ENCODE measurements around the gene YDJC.
"Not testable (repeated sequence)": the region's sequence is repeated elsewhere in the genome, so short reads cannot be mapped to it uniquely, and the experiment has no call there.

YDJC gene

GRCh38 chr22:21605887-21606564 is 23.8 kb downstream of the YDJC start:
- no peak for DNase-seq

- no peak for DNase-seq
Measured at GRCh38 chr22:21603973-21604372, 25.8 kb downstream of the YDJC start.

- DNase-seq, result no peak
Measured at GRCh38 chr22:21602579-21602978, 27.2 kb downstream of the YDJC start.

DNA sequence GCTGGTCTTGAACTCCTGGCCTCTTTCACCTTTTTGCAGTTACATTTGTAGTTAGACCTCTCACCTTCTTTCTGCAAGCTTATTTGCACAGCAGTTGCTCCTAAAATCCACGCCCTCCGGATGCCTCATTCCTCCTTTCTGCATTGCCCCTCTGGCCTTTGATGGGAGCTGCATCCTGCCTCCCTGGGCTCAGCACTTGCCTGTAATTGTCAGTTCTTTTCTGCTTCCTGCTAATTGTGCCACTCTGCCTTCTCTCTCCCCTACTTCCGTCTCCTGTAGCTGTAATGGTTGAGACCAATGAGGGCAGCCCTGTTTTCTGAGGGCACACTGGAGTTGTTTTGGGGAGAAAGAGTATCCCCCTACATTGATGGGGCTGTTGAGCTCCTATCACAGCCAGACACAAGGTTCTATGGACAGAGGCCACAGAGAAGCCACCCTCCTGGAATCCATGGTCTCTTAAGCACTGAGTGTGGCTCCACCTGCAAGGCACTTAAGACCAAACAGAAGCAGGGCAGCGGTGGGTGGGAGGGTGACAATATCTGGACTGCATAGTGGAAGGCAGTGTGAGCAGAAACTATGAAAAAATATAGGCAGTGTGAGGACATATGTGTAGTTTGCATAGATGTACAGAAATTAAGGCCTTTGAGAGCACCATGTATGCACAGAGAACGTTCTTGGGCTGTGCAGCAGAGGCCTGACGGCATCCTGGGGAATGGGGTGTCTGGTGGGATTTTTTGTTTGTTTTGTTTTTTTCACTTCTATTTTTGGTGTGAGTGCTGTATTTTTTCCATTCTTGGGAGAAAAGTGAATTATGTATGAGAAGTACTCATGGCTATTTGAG is 30.5 kb downstream of the YDJC start:
- DNase-seq, result no peak

DNA sequence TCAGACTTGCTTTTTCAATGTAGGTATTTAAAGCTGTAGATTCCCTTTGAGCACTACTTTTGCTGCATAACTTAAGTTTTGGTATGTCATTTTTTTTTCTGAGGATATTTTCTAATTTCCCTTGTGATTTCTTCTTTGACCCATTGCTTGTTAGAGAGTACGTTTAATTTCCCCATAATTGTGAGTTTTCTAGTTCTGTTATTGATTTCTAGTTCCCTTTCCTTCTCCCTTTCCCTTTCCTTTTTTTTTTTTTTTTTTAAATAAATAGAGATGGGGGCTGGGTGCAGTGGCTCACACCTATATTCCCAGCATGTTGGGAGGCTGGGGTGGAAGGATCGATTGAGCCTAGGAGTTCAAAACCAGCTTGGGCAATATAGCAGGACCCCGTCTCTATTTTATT is 31.5 kb downstream of the YDJC start:
- no peak for DNase-seq

DNA sequence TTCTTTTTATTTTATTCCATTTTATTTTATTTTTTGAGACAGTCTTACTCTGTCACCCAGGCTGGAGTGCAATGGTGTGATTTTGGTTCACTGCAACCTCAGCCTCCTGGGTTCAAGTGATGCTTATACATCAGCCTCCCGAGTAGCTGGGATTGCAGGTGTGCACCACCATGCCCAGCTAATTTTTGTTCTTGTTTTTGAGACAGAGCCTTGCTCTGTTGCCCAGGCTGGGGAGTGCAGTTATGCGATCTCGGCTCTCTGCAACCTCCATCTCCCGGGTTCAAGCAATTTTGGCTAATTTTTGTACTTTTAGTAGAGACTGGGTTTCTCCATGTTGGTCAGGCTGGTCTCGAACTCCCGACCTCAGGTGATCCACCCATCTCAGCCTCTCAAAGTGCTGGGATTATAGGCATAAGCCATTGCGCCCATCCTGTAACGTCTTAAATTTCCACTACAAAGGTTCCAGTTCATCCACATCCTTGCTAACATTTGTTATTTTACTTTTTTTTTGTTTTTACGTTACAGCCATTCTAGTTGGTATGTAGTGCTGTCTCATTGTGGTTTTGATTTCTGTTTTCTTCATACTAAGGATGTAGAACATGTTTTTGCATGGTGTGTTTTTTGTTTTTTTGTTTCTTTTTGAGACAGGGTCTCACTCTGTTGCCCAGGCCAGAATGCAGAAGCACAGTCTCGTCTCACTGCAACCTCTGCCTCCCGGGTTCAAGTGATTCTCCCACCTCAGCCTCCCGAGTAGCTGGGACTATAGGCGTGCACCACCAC is 33.3 kb downstream of the YDJC start:
- DNase-seq, result not testable (repeated sequence)

DNA sequence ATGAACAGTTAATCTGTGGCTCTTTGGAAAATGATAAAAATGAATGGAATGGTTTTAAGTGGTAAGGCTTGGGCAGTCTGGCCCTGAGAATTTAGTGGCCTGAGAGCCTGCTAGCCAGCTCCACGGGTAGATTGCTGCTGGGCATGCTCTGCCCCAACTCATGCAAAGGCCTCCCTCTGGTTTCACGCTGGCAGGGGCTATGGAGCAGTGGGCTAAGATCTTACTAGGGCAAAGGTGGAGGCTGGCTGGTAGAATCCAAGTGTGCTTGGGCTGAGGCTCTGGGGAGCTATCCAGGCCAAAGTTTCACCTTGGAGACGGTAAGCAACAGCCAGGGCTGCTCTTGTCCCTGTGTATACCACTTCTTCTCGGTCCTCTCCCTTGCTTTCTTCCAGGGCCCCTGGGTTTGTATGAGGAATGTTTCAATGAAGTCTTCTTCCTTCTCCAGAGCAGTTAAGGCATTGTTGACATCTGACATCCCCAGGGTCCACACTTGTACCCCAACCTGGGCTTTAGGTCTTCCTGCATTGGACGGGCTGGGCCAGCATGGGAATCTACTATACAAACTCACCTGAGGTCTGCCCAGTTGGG is 34.9 kb downstream of the YDJC start:
- DNase-seq, result no peak

GRCh38 chr22:21593406-21594232 is 36.2 kb downstream of the YDJC start:
- DNase-seq, result no peak

DNA sequence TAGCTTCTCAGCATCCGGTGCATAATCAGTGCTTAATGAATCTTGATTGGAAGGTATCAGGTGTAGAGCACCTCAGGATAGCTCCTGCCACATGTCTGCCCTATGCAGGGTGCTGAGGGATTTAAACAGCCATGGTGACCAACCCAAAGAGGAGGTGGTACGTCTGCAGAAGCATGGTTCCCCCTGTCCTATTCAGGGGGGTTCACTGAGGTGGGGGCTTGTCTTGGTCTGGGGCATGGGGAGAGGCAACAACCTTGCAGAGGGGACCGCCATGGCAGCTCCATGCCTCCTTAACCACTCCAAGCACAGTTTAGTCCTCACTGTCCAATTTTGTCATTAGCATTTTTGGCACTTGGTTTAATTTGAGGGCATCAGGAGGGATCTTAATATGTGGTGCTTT is 37.4 kb downstream of the YDJC start:
- DNase-seq, result no peak

GRCh38 chr22:21591695-21592094 is 38.1 kb downstream of the YDJC start:
- DNase-seq, result no peak

- DNase-seq, result no peak
Measured at GRCh38 chr22:21590809-21591641, 38.8 kb downstream of the YDJC start.

DNA sequence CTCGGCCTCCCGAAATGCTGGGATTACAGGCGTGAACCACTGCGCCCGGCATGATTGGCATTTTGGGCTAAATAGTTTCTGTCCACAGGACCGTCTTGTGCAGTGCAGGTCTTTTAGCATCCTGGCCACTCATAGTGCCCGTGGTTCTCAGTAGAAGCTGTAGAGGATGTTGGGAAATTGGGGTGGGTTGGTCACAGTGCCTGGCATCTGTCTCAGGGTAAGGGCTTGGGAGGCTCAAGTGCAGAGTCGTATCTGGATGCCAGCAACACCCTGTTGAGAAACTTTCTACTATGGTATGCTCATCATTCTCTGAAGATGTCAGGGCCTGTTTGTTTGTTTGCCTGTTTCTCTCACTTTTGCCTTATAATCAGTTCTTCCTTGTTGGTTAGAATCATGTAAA is 40.4 kb downstream of the YDJC start:
- no peak for DNase-seq

DNA sequence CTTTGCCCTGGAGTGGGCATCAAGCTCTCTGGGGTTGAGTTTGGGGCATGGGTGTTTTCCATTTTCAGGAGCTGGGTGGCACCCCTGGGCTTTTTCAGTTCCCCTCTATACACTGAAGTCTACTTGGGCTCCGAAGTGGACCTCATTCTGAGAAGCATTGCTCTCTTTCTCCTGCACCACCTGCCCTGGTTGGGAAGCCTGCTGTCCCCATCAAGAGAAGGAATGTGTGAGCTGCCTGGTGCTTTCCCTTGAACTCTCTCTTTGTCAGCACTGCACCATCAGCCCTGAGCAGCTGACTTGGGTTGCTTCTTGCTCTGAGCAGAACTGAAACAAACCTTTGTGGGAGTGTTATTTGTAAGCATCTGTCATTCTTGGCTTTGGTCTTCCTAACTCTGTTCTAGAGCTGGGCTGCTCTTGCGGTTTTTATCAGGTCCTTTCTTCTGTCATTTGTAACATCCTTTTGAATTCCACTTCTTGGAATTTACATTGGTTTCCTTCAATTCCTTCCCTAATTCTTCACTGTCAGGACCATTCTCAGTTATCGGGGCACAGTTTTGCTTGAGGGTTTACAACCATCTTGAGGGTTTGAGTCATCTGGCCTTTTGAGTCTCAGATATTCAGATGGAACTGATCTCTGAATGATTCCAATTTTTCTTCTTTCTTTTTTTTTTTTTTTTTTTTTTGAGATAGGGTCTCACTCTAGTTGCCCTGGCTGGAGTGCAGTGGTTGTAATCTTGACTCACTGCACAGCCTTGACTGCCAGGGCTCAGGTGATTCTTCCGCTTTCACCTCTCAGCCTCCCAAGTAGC is 41.8 kb downstream of the YDJC start:
- no peak for DNase-seq

DNA sequence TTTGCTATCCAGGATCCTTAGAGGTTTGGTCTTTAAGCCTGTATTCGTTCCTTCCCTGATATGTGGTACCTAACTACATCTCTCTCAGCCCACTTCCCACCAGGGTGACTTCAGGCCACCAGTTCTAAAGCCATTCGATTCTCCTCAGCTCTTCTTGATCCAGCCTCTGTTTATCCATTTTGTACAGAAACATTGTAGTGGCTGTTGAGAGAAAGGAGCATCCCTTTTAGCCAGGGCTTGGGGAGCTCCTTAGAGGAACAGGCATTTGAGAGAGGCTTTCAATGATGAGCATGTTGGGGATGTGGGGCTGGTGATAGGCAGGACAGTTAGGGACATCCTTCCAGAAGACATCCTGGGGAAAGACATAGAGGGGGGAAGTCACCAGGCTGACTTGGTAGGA is 44.4 kb downstream of the YDJC start:
- no peak for DNase-seq

GRCh38 chr22:21582801-21583740 is 46.8 kb downstream of the YDJC start:
- no peak for DNase-seq

GRCh38 chr22:21581009-21581713 is 48.7 kb downstream of the YDJC start:
- DNase-seq, result not testable (repeated sequence)

DNA sequence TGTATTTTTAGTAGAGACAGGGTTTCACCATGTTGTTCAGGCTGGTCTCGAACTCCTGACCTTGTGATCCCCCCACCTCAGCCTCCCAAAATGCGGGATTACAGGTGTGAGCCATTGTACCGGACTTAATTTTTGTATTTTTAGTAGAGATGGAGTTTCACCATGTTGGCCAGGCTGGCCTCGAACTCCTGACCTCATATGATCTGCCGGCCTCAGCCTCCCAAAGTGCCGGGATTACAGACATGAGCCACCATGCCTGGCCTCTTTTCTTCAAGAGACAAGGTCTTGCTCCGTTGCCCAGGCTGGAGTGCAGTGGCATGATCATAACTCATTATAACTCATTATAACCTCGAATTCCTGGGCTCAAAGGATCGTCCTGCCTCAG is 49.2 kb downstream of the YDJC start:
- not testable (repeated sequence) for DNase-seq

DNA sequence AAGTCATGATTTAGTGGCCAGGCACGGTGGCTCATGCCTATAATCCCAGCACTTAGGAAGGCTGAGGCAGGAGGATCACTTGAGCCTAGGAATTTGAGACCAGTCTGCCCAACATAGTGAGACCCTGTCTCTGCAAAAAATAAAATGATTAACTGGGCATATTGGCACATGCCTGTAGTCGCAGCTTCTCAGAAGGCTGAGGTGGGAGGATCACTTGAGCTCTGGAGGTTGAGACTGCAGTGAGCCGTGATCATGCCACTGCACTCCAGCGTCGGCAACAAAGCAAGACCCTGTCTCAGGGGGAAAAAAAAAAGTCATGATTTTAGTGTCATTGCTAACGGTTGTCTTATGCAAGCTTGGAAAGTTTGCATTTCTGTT is 50.4 kb downstream of the YDJC start:
- no peak for DNase-seq
